ENCODE measurements around the gene PCDH18.

GRCh38 chr4:137476345-137476744 lies 55.9 kb downstream of the PCDH18 start:
- TF ChIP-seq CTCF (IDR thresholded peaks at IDR 0.05) (no peak), ZFX (IDR thresholded peaks at IDR 0.05; ENCODE audit: borderline replicate concordance) (no peak)
